ENCODE results near the gene COX5B. TPM values are rescaled to one million over a fixed set of nuclear protein-coding genes. Genes with fewer than 3 reads are reported as not detected.
A peak's percentile ranks its signal among the peaks of the same experiment; 100 is the strongest.
"Not testable (repeated sequence)": the region's sequence is repeated elsewhere in the genome, so short reads cannot be mapped to it uniquely, and the experiment has no call there.

COX5B gene
- polyA plus RNA-seq, 1 donor, result 169 TPM

GRCh38 chr2:97673182-97673914 lies 27.5 kb downstream of the COX5B start:
- DNase-seq (ENCODE audit: low read depth), result no peak

DNA sequence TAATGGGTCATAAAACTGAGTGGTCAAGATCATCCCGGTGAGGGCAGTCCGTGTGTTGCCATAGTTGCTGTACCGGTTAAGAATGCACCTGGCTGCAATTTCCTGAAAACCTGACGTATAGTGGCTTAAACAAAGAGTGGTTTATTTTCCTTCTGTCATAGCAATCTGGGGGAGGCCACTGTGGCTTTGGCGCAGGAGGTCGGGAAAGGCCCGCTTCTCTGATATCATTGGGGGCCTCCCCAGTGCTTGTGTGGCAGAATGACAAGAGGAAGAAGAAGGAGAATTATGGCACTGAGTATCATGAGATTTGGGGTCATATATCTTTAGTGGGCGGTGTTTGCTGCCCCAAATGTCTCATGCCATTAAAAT lies 28.0 kb downstream of the COX5B start:
- DNase-seq (ENCODE audit: low read depth), result no peak

GRCh38 chr2:97675430-97676113 lies 29.7 kb downstream of the COX5B start:
- no peak for DNase-seq (ENCODE audit: low read depth)

DNA sequence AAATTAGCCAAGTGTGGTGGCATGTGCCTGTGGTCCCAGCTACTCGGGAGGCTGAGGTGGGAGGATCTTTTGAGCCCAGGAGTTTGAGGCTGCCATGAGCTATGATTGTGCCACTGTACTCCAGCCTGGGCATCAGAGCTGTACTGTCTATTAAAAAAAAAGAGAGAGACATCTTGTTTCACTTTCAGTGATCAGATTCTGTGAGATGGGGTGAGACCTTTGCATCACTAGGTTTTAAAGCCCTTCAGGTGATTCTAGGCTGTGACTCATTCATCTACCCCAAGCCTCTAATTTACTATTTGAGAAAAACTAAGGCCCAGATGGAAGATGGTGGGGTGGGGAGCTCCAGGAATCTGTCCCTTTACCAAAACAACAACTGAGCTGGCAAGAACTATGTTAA lies 30.8 kb downstream of the COX5B start:
- DNase-seq (ENCODE audit: low read depth), result no peak

DNA sequence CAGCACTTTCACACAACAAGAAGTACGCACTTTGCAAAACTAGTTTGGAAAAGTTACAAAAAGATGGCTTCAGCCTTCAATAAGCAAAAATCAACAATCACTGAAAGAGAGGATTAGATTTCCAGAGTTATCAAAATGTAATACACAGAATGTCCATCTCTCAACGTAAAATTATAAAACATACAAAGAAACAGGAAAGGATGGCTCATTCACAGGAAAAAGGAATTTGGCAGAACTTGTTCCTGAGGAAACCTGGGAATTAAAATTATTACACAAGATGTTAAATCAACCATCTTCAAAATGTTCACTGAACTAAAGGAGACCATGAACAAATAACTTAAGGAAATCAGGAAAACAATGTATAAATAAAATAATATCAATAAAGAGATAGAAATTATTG lies 31.6 kb downstream of the COX5B start:
- DNase-seq (ENCODE audit: low read depth), result no peak

GRCh38 chr2:97678298-97678697 lies 32.4 kb downstream of the COX5B start:
- no peak for DNase-seq (ENCODE audit: low read depth)

DNA sequence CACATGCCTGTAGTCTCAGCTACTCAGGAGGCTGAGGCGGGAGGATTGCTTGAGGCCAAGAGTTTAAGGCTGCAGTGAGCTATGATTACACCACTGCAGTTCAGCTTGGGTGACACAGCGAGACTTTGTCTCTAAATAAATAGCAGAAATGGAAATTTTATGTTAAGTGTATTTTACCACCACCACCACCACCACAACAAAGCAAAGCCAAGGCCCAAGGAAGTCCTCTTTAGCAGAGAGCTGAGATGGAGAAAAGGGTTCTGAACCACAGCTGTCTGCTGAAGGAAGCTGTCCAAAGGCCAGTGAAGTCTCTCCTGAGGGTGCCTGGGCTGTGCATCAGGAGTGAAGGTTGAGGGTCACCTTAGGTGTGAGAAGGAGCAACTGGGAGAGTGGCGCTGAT lies 41.4 kb downstream of the COX5B start:
- DNase-seq (ENCODE audit: low read depth), result not testable (repeated sequence)

GRCh38 chr2:97688062-97688827 lies 42.4 kb downstream of the COX5B start:
- DNase-seq (ENCODE audit: low read depth), result no peak

GRCh38 chr2:97691166-97691565 lies 45.3 kb downstream of the COX5B start:
- DNase-seq (ENCODE audit: low read depth), result no peak

DNA sequence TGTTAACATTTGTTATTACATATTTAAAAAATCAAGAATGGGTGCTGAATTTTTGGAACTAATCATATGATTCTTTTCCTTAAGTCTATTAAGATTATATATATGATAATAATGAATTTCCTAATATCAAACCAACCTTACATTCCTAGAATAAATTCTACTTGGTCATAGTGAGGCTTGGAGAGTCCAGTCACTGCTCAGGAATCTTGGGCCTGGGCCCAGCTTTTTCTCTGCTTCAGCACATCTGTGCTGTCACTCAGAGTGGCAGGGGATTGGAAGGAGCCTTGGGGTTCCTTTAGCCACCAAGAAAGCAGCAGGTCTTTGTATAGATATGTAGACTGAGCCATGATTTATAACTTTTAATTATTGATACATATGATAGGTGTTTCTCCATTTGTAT lies 47.6 kb downstream of the COX5B start:
- DNase-seq (ENCODE audit: low read depth), result no peak

DNA sequence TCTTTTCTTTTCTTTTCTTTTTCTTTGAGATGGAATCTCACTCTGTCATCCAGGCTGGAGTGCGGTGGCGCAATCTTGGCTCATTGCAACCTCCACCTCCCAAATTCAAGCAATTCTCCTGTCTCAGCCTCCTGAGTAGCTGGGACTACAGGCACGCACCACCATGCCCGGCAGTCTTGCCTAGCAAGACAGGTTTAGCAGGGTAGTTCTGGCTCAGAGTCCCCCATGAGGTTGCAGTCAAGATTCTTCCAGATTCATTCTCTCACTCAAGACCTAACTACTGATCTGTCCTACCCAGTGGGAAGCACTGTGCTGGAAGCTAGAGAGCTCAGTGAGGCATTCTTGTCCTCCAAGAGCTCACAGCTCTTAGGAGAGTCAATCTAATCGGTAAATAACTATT lies 49.9 kb downstream of the COX5B start:
- no peak for DNase-seq (ENCODE audit: low read depth)

- DNase-seq (ENCODE audit: low read depth), result peak; percentile 57
Observed at GRCh38 chr2:97697252-97698235, 51.7 kb downstream of the COX5B start.

Other genes starting within 250 kb of the COX5B start
- 19.9 TPM for gene ANKRD36B, start 56.2 kb upstream of the COX5B start, polyA plus RNA-seq (ENCODE audit: insufficient read length)
- 51.7 TPM for gene ACTR1B, start 18.0 kb downstream of the COX5B start, polyA plus RNA-seq (ENCODE audit: insufficient read length)
- gene C2orf92, start 23.7 kb downstream of the COX5B start, polyA plus RNA-seq (ENCODE audit: insufficient read length), result 20.7 TPM
- 3.4 TPM for gene ZAP70, start 67.5 kb downstream of the COX5B start, polyA plus RNA-seq (ENCODE audit: insufficient read length)